Stomach (tissue), 9 donors: ENCODE data around the gene POLA2. TPM values are rescaled to one million over a fixed set of nuclear protein-coding genes. Genes with fewer than 3 reads are reported as not detected.

Experiments used
- DNase-seq, 2 donors: peaks; one replicate each; pipeline versions ENCODE4 v3.0.0 to v3.0.0-alpha.2; 2013 to 2019
- H3K27ac ChIP-seq, 5 donors: fragments of 200-600 bp in 4 of 5; sonication (generic) in 4 of 5; one replicate each; pipeline ENCODE4 v1.5.1; 2013 to 2019; ENCODE audit warnings: mild to moderate bottlenecking in 1 of 5, moderate library complexity in 1 of 5
- H3K27me3 ChIP-seq, 3 donors: fragments of 200-600 bp; sonication (generic); one replicate each; pipeline ENCODE4 v1.5.1; 2017 to 2019; ENCODE audit warnings: mixed run types in 1 of 3
- H3K36me3 ChIP-seq, 4 donors: fragments of 200-600 bp; sonication (generic); 1 replicate in 3 of 4; 2 replicates in 1 of 4; pipeline ENCODE4 v1.5.1; 2016 to 2019
- H3K4me1 ChIP-seq, 4 donors: fragments of 200-600 bp; sonication (generic); one replicate each; pipeline ENCODE4 v1.5.1; 2016 to 2019
- H3K4me3 ChIP-seq, 4 donors: fragments of 200-600 bp; sonication (generic) in 3 of 4; one replicate each; pipeline ENCODE4 v1.5.1; 2016 to 2019; ENCODE audit warnings: mild to moderate bottlenecking in 1 of 4
- H3K9me3 ChIP-seq, 4 donors: fragments of 200-600 bp; sonication (generic); one replicate each; pipeline ENCODE4 v1.5.1; 2016 to 2019
- EP300 ChIP-seq: sonication (generic); formaldehyde crosslinking; IDR thresholded peaks from one replicate; pipeline ENCODE4 v1.6.1; 2017; ENCODE audit warnings: antibody characterized with exemption
- POLR2A ChIP-seq, 4 donors: fragments of 450-650 bp; IDR thresholded peaks; one replicate each; pipeline ENCODE4 v1.6.1; 2016; ENCODE audit warnings: antibody characterized with exemption in 4 of 4, control low read depth in 2 of 4, mild to moderate bottlenecking in 1 of 4, moderate library complexity in 1 of 4
- POLR2AphosphoS5 ChIP-seq, 3 donors: sonication (generic); formaldehyde crosslinking; IDR thresholded peaks; one replicate each; pipeline ENCODE4 v1.6.1; 2016; ENCODE audit warnings: antibody characterized with exemption in 3 of 3
- WGBS, 5 donors: extraction: QIAGEN DNeasy Blood & Tissue Kit in 3 of 5; methylation state at CpG; one replicate each; pipeline versions ENCODE4 v1.1.5 to v1.1.7; 2013 to 2018; 5-methylcytosine and 5-hydroxymethylcytosine counted together
- intact Hi-C: fragments of 100-400 bp; cut with DNase I; formaldehyde crosslinking; loops from one replicate; pipeline ENCODE4 v1.15.1; 2023; ENCODE audit warnings: low total_unique reads
- polyA plus RNA-seq, 3 donors: library from polyadenylated mRNA; stranded (reverse); fragments of 200-250 nt; gene quantifications; one replicate each; pipeline ENCODE4 v1.2.3, GENCODE V29; 2013
- total RNA-seq, 5 donors: library from RNA; depleted of rRNA; stranded (reverse); fragments of >200 nt; gene quantifications; one replicate each; pipeline versions ENCODE4 v1.1.0 to v1.2.3, GENCODE V29; 2014 to 2016
- TF ChIP-seq, protein P1 (sequence below), 7 experiments: fragments of 450-650 bp in 4 of 7; fragments of 200-600 bp in 3 of 7; sonication (generic) in 3 of 7; IDR thresholded peaks; one replicate each; pipeline ENCODE4 v1.5.1; 2016 to 2019; ENCODE audit warnings: antibody characterized with exemption in 7 of 7, control low read depth in 2 of 7, mild to moderate bottlenecking in 1 of 7
- donor health status: healthy with polysubstance abuse.
- donor health status: Bipolar disorder and iron deficiency.
- donor health status: healthy.

The POLA2 gene
- total and polyA plus RNA-seq, 8 donors, result 1.7 to 17.0 (median 9.4) TPM

GRCh38 chr11:65315204-65315865, 53.6 kb downstream of the POLA2 start:
- H3K4me1 ChIP-seq, result peaks cover 34 to 87% (median 78%) of the 10 kb centered on the region in 4 donors
- intact Hi-C loops, result loop anchor here (2.0 kb wide), 1 partner anchor 43 kb away; no protein-coding TSS in a partner anchor
- 0 to 2% (median 1%) methylated on average over 19 to 59 of the region's 59 CpGs for WGBS, 5 donors
- no peaks in the 10 kb centered on the region for H3K27me3 ChIP-seq
- peaks cover 0 to 13% (median 2%) of the 10 kb centered on the region in 4 donors for H3K36me3 ChIP-seq
- H3K9me3 ChIP-seq, result no peaks in the 10 kb centered on the region
- TF ChIP-seq EP300 (no peak), POLR2A (IDR thresholded peaks at IDR 0.05) (no peak)
- TF ChIP-seq, protein P1, sequence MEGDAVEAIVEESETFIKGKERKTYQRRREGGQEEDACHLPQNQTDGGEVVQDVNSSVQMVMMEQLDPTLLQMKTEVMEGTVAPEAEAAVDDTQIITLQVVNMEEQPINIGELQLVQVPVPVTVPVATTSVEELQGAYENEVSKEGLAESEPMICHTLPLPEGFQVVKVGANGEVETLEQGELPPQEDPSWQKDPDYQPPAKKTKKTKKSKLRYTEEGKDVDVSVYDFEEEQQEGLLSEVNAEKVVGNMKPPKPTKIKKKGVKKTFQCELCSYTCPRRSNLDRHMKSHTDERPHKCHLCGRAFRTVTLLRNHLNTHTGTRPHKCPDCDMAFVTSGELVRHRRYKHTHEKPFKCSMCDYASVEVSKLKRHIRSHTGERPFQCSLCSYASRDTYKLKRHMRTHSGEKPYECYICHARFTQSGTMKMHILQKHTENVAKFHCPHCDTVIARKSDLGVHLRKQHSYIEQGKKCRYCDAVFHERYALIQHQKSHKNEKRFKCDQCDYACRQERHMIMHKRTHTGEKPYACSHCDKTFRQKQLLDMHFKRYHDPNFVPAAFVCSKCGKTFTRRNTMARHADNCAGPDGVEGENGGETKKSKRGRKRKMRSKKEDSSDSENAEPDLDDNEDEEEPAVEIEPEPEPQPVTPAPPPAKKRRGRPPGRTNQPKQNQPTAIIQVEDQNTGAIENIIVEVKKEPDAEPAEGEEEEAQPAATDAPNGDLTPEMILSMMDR (IDR thresholded peaks at IDR 0.05), result peak in 6 of 7 experiments; percentile 71 to 96 (median 88)
- peak; percentile 77 to 95 for DNase-seq
- H3K4me3 ChIP-seq, result peak overlapping the region; percentile 70 to 98 (median 88)
- H3K27ac ChIP-seq, result peak overlapping the region; percentile 85 to 96 (median 92)

GRCh38 chr11:65315866-65316226, 54.1 kb downstream of the POLA2 start:
- Histone ChIP-seq H3K4me1 (peaks cover 30 to 86% (median 75%) of the 10 kb centered on the region in 4 donors), H3K36me3 (peaks cover 5 to 18% (median 7%) of the 10 kb centered on the region in 4 donors), H3K27me3 (no peaks in the 10 kb centered on the region), H3K27ac (peak overlapping the region; percentile 85 to 96 (median 92)), H3K4me3 (peak overlapping the region; percentile 70 to 98 (median 88)), H3K9me3 (no peaks in the 10 kb centered on the region)
- no peak for TF ChIP-seq EP300
- TF ChIP-seq, protein P1 (IDR thresholded peaks at IDR 0.05), result peak in 2 of 7 experiments; percentile 16 to 57
- intact Hi-C loops, result loop anchor here (2.0 kb wide), 1 partner anchor 43 kb away; no protein-coding TSS in a partner anchor
- WGBS, 5 donors, result 7 to 20% (median 9%) methylated on average over 8 of the region's 8 CpGs
- no peak for DNase-seq

DNA sequence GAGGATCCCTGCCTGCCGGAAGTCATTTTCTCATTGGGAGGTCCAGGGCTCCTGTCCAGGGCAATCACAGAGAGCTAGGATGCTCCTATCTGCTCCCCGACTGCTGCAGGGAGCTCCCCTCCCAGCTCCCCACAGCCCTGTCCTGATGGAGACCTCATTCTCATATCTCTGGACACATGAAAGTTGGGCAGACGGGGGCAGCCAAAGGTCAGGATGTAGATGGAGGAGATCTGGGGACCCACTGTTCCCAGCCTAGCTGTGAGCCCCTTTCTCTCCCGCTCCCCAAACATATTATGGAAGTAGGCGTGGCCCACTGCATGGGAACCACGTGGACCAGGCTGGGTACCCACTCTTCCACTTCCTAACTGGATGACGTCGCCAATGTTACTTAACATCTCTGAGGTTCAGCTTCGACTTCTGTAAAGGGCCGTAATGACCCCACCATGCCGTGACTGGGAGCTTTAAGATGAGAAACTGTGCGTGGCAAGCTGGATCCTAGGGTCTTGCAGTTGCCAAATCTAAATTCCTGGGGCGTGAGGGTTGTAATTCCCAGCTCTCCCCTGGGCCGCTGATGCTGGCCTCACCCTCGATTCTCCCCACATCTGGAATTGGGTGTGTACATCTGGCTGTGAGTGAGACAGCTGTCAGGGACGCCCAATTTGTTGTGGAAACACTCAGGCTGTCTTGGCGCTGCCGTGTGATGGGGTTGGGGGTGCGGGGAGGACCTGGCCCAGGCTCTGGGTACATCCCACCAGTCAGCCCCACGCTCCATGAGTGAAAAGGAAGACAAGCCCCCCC, 54.7 kb downstream of the POLA2 start:
- H3K9me3 ChIP-seq, result no peaks in the 10 kb centered on the region
- DNase-seq, result peak in 1 of 2 donors; percentile 83
- TF ChIP-seq POLR2AphosphoS5 (IDR thresholded peaks at IDR 0.05) (peak in 1 of 3 donors; percentile 25), EP300 (no peak)
- intact Hi-C loops, result no loop called here
- H3K4me3 ChIP-seq, result peak overlapping the region; percentile 70 to 98 (median 88)
- peaks cover 28 to 84% (median 74%) of the 10 kb centered on the region in 4 donors for H3K4me1 ChIP-seq
- H3K27ac ChIP-seq, result peak overlapping the region; percentile 85 to 96 (median 92)
- peaks cover 11 to 24% (median 13%) of the 10 kb centered on the region in 4 donors for H3K36me3 ChIP-seq
- WGBS, 5 donors, result 21 to 44% (median 30%) methylated on average over 8 to 20 of the region's 20 CpGs
- H3K27me3 ChIP-seq, result no peaks in the 10 kb centered on the region

GRCh38 chr11:65317025-65317786, 55.4 kb downstream of the POLA2 start:
- intact Hi-C loops, result no loop called here
- Histone ChIP-seq H3K27me3 (no peaks in the 10 kb centered on the region), H3K27ac (peak overlapping the region; percentile 85 to 96 (median 92)), H3K9me3 (no peaks in the 10 kb centered on the region), H3K36me3 (peaks cover 18 to 32% (median 20%) of the 10 kb centered on the region in 4 donors), H3K4me1 (peaks cover 30 to 84% (median 74%) of the 10 kb centered on the region in 4 donors), H3K4me3 (peak overlapping the region; percentile 70 to 98 (median 88))
- 17 to 27% (median 22%) methylated on average over 1 to 13 of the region's 13 CpGs for WGBS, 5 donors
- TF ChIP-seq POLR2AphosphoS5 (IDR thresholded peaks at IDR 0.05), result peak; percentile 6 to 40 (median 13)
- TF ChIP-seq, protein P1 (IDR thresholded peaks at IDR 0.05), result no peak
- DNase-seq, result peak; percentile 74 to 88
